Glutamatergic neuron (in vitro differentiated cells): Measurements from ENCODE around the gene OR2L2. TPM values are rescaled to one million over a fixed set of nuclear protein-coding genes. Genes with fewer than 3 reads are reported as not detected.

ENCODE experiments used
- DNase-seq: peaks from one replicate; pipeline ENCODE4 v3.0.0; 2022
- H3K27ac Mint-ChIP-seq: one replicate; pipeline ENCODE4 v1.8.0; 2020; ENCODE audit warnings: mild to moderate bottlenecking, mixed read lengths, inconsistent platforms; ENCODE audit not compliant: unreplicated experiment
- H3K27me3 Mint-ChIP-seq: one replicate; pipeline ENCODE4 v1.8.0; 2020; ENCODE audit warnings: mild to moderate bottlenecking, moderate library complexity, mixed read lengths, inconsistent platforms; ENCODE audit not compliant: unreplicated experiment
- H3K36me3 Mint-ChIP-seq: one replicate; pipeline ENCODE4 v1.8.0; 2020; ENCODE audit warnings: mild to moderate bottlenecking, mixed read lengths, inconsistent platforms; ENCODE audit not compliant: unreplicated experiment
- H3K4me1 Mint-ChIP-seq: one replicate; pipeline ENCODE4 v1.8.0; 2020; ENCODE audit warnings: mild to moderate bottlenecking, low read depth, mixed read lengths, inconsistent platforms; ENCODE audit not compliant: unreplicated experiment
- H3K4me3 Mint-ChIP-seq: one replicate; pipeline ENCODE4 v1.8.0; 2020; ENCODE audit warnings: mild to moderate bottlenecking, mixed read lengths, inconsistent platforms; ENCODE audit not compliant: unreplicated experiment
- H3K9me3 Mint-ChIP-seq: one replicate; pipeline ENCODE4 v1.8.0; 2020; ENCODE audit warnings: mild to moderate bottlenecking, moderate library complexity, mixed read lengths, inconsistent platforms; ENCODE audit not compliant: unreplicated experiment
- CTCF ChIP-seq: fragments of 200-600 bp; sonication (generic); IDR thresholded peaks from one replicate; pipeline ENCODE4 v1.5.0; 2021; ENCODE audit not compliant: partially characterized antibody, unreplicated experiment
- long read RNA-seq: library from polyadenylated mRNA; unstranded; transcript quantifications from one replicate; pipeline ENCODE4 v2.0.0, GENCODE V29; 2020; ENCODE audit not compliant: unreplicated experiment
- total RNA-seq: library from RNA; stranded (reverse); fragmentation: NEBNext Ultra II Directional; extraction: Animal tissue kit (Norgen Biotek cat#: 25700); gene quantifications from one replicate; pipeline ENCODE4 v1.2.1, GENCODE V29; 2021; ENCODE audit not compliant: unreplicated experiment

The OR2L2 gene
- 0.25 TPM for total RNA-seq
- long read RNA-seq = 0 reads

- no peaks in the 10 kb centered on the region for H3K27me3 Mint-ChIP-seq
- H3K4me3 Mint-ChIP-seq = no peak within 1 kb of the TSS
- no peaks in the 10 kb centered on the region for H3K4me1 Mint-ChIP-seq
- TF ChIP-seq CTCF = no peak
- DNase-seq = no peak
- no peaks in the 10 kb centered on the region for H3K36me3 Mint-ChIP-seq
- H3K27ac Mint-ChIP-seq = no peak within 1 kb of the TSS
- H3K9me3 Mint-ChIP-seq = peaks cover 12% of the 10 kb centered on the region
These were observed at the start of gene OR2L2 for GRCh38 chr1:248029770-248030169. Gene OR2L2 (plus strand): TSS chr1:248030070. CDS start chr1:248038268, 8,198 bp downstream.

- H3K4me3 Mint-ChIP-seq = no peak overlapping the region
- H3K4me1 Mint-ChIP-seq = no peaks in the 10 kb centered on the region
- H3K36me3 Mint-ChIP-seq = peaks cover 10% of the 10 kb centered on the region
- peaks cover 11% of the 10 kb centered on the region for H3K9me3 Mint-ChIP-seq
- H3K27me3 Mint-ChIP-seq = no peaks in the 10 kb centered on the region
- H3K27ac Mint-ChIP-seq = no peak overlapping the region
- DNase-seq = no peak
- no peak for TF ChIP-seq CTCF
These were observed 36.9 kb upstream of the OR2L2 start for GRCh38 chr1:247992986-247993385.

GRCh38 chr1:247998811-247999210 lies 31.1 kb upstream of the OR2L2 start:
- Mint-ChIP-seq H3K4me3 (no peak overlapping the region), H3K36me3 (no peaks in the 10 kb centered on the region), H3K4me1 (no peaks in the 10 kb centered on the region), H3K27ac (no peak overlapping the region), H3K9me3 (peaks cover 5% of the 10 kb centered on the region), H3K27me3 (no peaks in the 10 kb centered on the region)
- DNase-seq = no peak
- TF ChIP-seq CTCF = no peak

- no peak for TF ChIP-seq CTCF
- no peaks in the 10 kb centered on the region for H3K27me3 Mint-ChIP-seq
- no peaks in the 10 kb centered on the region for H3K36me3 Mint-ChIP-seq
- no peak for DNase-seq
- peaks cover 5% of the 10 kb centered on the region for H3K9me3 Mint-ChIP-seq
- no peak overlapping the region for H3K27ac Mint-ChIP-seq
- H3K4me1 Mint-ChIP-seq = no peaks in the 10 kb centered on the region
- H3K4me3 Mint-ChIP-seq = no peak overlapping the region
These were observed 29.7 kb upstream of the OR2L2 start for GRCh38 chr1:248000169-248000568.

GRCh38 chr1:248007778-248008177 lies 22.1 kb upstream of the OR2L2 start:
- Mint-ChIP-seq H3K36me3 (no peaks in the 10 kb centered on the region), H3K27ac (no peak overlapping the region)
- TF ChIP-seq CTCF = no peak

More at GRCh38 chr1:248007778-248008177, 22.1 kb upstream of the OR2L2 start:
- Mint-ChIP-seq H3K4me1 (no peaks in the 10 kb centered on the region), H3K4me3 (no peak overlapping the region), H3K27me3 (no peaks in the 10 kb centered on the region), H3K9me3 (peaks cover 10% of the 10 kb centered on the region)
- DNase-seq = no peak
